ENCODE data around the gene FAM181A.

FAM181A gene

GRCh38 chr14:93929048-93929535 lies 1.9 kb downstream of the FAM181A start:
- DNase-seq (ENCODE audit: low spot score), result no peak

DNA sequence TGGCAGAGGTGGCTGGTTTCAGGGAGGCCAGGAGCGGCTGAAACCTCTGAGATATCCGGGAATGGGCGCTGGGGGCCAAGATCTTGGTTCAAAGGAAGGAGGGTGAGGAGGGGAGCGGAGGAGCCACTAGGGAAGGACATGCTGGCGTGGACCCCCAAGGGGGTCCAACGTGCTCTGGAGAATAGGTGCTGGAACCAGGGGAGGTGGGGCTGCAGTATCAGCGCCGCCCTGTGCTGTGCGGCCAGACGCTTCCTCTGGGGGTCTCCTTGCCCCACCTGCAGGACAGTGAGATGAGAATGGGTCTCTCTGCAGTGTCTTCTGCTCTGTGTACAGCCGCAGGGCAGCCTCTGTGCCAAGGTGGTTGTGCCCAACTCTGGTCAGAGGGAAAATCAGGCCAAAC lies 2.5 kb downstream of the FAM181A start:
- DNase-seq (ENCODE audit: low spot score), result no peak

DNA sequence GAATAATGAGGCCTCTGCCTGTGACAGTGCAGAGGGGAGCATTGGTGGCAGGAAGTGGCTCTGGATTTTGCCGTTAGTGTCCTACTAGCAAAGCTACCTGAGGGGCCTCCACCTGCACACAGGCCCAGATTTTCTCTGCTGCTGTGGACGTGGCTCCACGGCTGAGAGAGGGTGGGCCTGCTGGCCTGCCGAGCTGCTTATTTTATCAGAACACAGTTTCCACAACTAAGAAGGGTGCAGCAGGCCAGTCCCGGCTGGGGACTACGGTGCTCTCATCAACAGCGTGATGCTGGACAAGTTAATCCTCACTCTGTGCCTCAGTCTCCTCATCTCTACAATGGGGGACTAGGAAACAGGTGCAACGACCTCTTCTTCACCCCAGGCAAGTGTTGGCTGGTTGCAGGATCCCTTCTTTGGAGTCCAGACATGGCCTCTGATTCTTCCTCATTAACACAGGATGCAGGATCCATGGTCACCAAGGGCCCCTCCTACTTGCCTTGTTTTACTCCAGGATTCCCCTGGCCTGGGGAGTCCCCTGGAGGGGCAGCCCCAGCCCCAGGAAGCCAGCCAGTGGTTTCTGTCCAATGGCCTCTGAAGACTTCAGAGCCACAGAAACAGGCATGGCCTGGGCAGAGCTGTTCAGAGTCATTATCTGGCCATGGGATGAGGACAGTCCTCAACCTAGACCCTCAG lies 3.3 kb downstream of the FAM181A start:
- no peak for DNase-seq (ENCODE audit: low spot score)

GRCh38 chr14:93930989-93931307 lies 3.8 kb downstream of the FAM181A start:
- no peak for DNase-seq (ENCODE audit: low spot score)

- no peak for DNase-seq (ENCODE audit: low spot score)
Observed at GRCh38 chr14:93932642-93933041, 5.5 kb downstream of the FAM181A start.

- no peak for DNase-seq (ENCODE audit: low spot score)
Observed at GRCh38 chr14:93935213-93935612, 8.1 kb downstream of the FAM181A start.

GRCh38 chr14:93936245-93936644 lies 9.1 kb downstream of the FAM181A start:
- DNase-seq (ENCODE audit: low spot score), result no peak

- DNase-seq (ENCODE audit: low spot score), result no peak
Observed at GRCh38 chr14:93936926-93937325, 9.8 kb downstream of the FAM181A start.

- no peak for DNase-seq (ENCODE audit: low spot score)
Observed at GRCh38 chr14:93937519-93937918, 10.4 kb downstream of the FAM181A start.

DNA sequence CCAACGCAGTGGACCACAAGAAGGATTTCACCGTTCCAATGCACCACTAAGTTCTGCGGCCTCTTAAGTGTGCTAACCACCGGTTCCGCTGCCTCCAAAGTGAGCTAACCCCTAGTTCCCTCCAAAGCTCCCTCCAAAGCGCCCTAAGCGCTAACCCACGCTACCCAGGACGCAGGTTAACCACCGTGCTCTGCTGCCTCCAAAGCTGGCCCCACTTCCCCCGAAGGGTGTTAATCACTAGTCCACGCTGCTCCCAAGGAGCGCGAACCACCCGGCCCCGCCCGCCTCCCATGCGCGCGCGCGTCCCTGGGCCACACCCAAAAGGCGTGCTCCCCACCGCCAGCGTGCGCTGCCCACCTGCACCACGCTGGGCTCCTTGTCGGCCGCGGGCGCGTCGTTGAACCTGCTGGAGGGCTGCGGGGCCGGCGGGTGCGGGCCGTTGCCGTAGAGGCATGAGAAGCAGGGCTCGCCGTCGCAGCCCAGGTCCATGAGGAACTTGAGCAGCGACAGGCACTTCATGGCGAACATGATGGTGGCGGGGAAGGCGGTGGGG lies 11.7 kb downstream of the FAM181A start:
- no peak for DNase-seq (ENCODE audit: low spot score)

- DNase-seq (ENCODE audit: low spot score), result peak; percentile 89
Observed at GRCh38 chr14:93939304-93940229, 12.4 kb downstream of the FAM181A start.

DNA sequence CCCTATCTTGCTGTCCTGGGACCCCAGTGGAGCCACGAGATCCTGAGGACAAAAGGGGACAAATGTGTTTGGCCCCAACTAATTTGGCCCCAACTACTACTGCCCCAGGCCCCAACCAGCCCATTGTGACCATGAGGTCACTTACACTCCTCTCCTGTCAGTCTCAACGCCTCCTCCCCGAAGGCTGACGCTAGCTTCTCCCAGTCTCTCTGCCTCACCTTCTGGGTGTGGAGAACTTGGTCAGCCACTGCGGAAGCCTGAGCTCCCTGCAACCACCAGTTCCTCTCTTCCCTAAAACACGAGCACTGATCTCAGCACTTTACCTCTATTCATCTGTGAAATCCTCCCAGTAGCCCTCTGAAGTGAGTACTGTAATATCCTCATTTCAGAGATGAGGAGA lies 13.3 kb downstream of the FAM181A start:
- DNase-seq (ENCODE audit: low spot score), result no peak

GRCh38 chr14:93941293-93941910 lies 14.3 kb downstream of the FAM181A start:
- no peak for DNase-seq (ENCODE audit: low spot score)

- no peak for DNase-seq (ENCODE audit: low spot score)
Observed at GRCh38 chr14:93943052-93943451, 15.9 kb downstream of the FAM181A start.

- DNase-seq (ENCODE audit: low spot score), result no peak
Observed at GRCh38 chr14:93943930-93944329, 16.8 kb downstream of the FAM181A start.

DNA sequence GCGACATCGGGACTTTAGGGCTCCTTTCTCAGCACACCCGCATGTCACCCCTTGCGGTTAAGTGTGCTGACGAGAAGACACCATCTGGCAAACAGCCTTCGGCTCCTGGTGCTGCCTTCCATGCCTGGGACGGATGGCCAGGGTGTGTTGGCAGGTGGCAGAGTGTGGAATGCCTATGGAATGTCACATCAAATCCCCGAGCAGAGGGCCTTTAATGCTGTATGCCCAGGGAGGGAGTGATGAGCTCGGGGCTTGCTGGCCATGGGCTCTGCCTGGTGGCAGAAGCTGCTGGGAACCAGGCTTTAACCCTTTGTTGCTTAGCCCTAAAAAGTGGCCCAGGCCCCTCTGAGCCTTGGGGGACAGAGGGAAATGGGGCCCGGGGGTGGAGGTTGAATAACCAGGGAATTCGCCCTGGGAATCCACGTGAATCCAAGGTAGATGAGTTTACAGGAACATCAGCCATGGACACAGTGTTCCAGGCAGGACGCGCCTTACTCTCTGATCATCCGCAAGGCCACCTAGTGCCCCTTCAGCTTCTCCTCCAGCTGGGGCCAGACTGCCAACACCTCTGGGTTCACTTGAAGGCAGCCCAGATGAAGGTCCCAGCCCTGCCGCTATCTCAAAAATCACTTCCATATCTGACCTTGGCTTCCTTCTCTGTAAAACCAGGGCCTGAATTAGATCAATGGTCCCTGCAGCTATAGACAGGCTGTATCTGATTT lies 17.4 kb downstream of the FAM181A start:
- no peak for DNase-seq (ENCODE audit: low spot score)

DNA sequence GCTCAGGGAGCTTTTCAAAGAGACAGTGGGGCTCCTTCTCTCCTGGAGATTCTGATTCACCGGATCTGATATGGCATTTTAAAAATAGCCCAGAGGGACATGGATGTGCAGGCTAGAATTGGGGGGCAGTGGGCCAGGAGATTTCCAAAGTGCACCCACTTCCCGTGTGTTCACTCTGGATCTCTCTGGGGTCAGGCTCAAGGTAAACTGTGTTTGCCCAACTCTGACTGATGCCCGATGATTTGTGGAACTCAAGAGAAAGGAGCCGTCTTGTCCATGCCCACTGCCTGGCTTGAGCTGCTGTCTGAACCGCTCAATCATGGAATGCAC lies 17.9 kb downstream of the FAM181A start:
- DNase-seq (ENCODE audit: low spot score), result no peak

DNA sequence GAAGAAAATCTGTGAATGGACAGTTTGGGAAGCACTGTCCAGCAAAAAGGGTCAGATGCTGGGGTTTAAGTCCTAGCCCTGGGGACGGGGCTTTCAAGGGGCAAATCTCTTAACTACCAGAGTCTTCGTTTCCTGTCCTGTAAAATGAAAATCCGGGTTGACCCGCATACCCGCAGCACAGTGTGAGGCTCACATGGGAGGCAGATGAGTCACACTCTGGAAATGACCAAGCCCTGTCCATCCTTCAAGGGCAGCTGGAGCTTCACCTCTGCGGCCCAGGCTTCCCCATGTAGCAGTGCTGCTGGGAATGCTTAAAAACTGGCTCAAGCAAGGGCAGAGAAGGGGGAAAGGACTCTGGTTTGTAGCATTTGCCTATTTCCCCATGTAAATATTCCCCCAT lies 19.0 kb downstream of the FAM181A start:
- no peak for DNase-seq (ENCODE audit: low spot score)

- no peak for DNase-seq (ENCODE audit: low spot score)
Observed at GRCh38 chr14:93946541-93947090, 19.5 kb downstream of the FAM181A start.

- no peak for DNase-seq (ENCODE audit: low spot score)
Observed at GRCh38 chr14:93947282-93947681, 20.1 kb downstream of the FAM181A start.

DNA sequence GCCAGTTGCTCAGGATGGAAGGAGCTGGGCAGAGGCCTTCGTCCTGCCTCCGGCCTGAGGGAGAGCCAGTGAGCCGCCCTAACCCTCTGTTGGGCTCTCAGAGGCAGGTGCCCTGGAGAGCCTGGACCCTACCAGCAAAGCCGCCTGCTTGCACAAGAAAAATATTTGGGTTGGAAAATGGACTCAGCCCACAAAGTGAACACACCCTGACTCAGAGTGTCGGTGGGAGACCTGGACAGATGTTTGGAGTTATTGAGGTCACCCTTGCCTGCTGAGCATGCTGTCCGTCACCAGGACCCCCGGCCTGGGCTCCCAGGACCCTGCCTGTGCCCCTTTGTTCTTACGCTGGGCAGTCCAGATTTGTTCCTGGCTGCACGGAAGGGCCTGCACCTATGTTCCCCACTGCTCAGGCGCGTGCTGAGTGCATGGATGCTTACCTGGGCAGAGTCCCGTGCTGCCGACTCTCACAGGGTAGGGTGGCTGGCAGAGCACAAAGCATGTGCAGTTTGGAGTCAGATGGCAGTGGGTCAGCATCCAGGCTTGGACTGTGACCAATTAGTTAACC lies 22.4 kb downstream of the FAM181A start:
- DNase-seq (ENCODE audit: low spot score), result no peak
